Measurements from ENCODE around the gene NHEJ1. TPM values are rescaled to one million over a fixed set of nuclear protein-coding genes. Genes with fewer than 3 reads are reported as not detected.

Gene NHEJ1
- total and polyA plus RNA-seq, 9 of the 15 experiments (the other 6 are each of a cell fraction or from before 2014, with no cell fraction given), result 9.0 to 23.7 (median 13.9) TPM

GRCh38 chr2:219206328-219207133, 45.9 kb upstream of the NHEJ1 start, which contains the start of gene ZFAND2B (continued):
- TF ChIP-seq CCNT2 (IDR thresholded peaks at IDR 0.05; ENCODE audit: borderline replicate concordance, extremely low read depth, insufficient read length, low read depth, low read length) (peak; percentile 49), RBBP5 (IDR thresholded peaks at IDR 0.05; ENCODE audit: borderline replicate concordance, insufficient read depth, low read length, poor library complexity, severe bottlenecking) (peak; percentile 52), ZNF592 (IDR thresholded peaks at IDR 0.05) (0 out of 2 replicates have a peak, but pooled peaks have one; percentile 34), PREB (CRISPR knock-in tag; IDR thresholded peaks at IDR 0.05) (no peak), ETV5 (CRISPR knock-in tag; IDR thresholded peaks at IDR 0.05; ENCODE audit: low read depth) (0 out of 2 replicates have a peak, but pooled peaks have one; percentile 3), PATZ1 (CRISPR knock-in tag; IDR thresholded peaks at IDR 0.05; ENCODE audit: borderline replicate concordance) (no peak), DEAF1 (CRISPR knock-in tag; IDR thresholded peaks at IDR 0.05) (no peak), DACH1 (IDR thresholded peaks at IDR 0.05; ENCODE audit: partially characterized antibody) (no peak), MAX (CRISPR knock-in tag; IDR thresholded peaks at IDR 0.05) (0 out of 2 replicates have a peak, but pooled peaks have one; percentile 46), ATF7 (IDR thresholded peaks at IDR 0.05) (peak; percentile 97), ZBTB7A (IDR thresholded peaks at IDR 0.05; ENCODE audit: borderline replicate concordance, control insufficient read depth, low read depth, low read length) (peak; percentile 64; the same call in 1 of the 2 replicates), KLF10 (CRISPR knock-in tag; IDR thresholded peaks at IDR 0.05) (no peak), RHOXF2B (CRISPR knock-in tag; conservative IDR thresholded peaks at IDR 0.05) (no peak), YY1 (IDR thresholded peaks at IDR 0.05; ENCODE audit: borderline replicate concordance in 1 of 3, control insufficient read depth in 1 of 3, extremely low read depth in 1 of 3, insufficient read depth in 3 of 3, insufficient read length in 1 of 3, insufficient replicate concordance in 2 of 3, low read depth in 1 of 3, low read length in 2 of 3) (peak in 2 of 3 experiments; percentile 37 to 41), RB1 (IDR thresholded peaks at IDR 0.05; ENCODE audit: low read depth) (peak; percentile 79; the same call in 1 of the 2 replicates), KAT8 (IDR thresholded peaks at IDR 0.05; ENCODE audit: low read depth) (no peak)

All from K562 (cell line).